B cell (primary cell): ENCODE data around the gene CPEB3. TPM values are rescaled to one million over a fixed set of nuclear protein-coding genes. Genes with fewer than 3 reads are reported as not detected.

ENCODE experiments used
- ATAC-seq: fragments of 200-7000 bp; cut with Tn5 transposase; one replicate; pipeline ENCODE4 v1.10.0; 2021; ENCODE audit warnings: low read depth, mild to moderate bottlenecking, moderate number of reproducible peaks, moderate library complexity
- CTCF ChIA-PET: fragments of 350-600 bp; sonication (Branson Sonifier 250); formaldehyde crosslinking; loops from one replicate; lab custom pipeline; 2021; ENCODE audit warnings: antibody characterized with exemption, inconsistent platforms; lab: Charles Lee
- POLR2A ChIA-PET: fragments of 350-600 bp; sonication (Branson Sonifier 250); formaldehyde crosslinking; loops from one replicate; lab custom pipeline; 2021; ENCODE audit warnings: antibody characterized with exemption; lab: Charles Lee
- DNase-seq: peaks from one replicate; pipeline ENCODE4 v3.0.0; 2013
- H2AFZ ChIP-seq: 2 replicates; pipeline ENCODE4 v1.6.1; 2012; ENCODE audit warnings: mild to moderate bottlenecking, low read depth, low read length; ENCODE audit not compliant: insufficient read depth, poor library complexity, severe bottlenecking
- H3K27ac ChIP-seq, 2 donors: 1 replicate in 1 of 2; 2 replicates in 1 of 2; pipeline ENCODE4 v1.5.1; 2012 to 2013; ENCODE audit warnings: low read length in 2 of 2, mild to moderate bottlenecking in 2 of 2, moderate library complexity in 1 of 2
- H3K27me3 ChIP-seq, 4 experiments: fragments of 200-600 bp in 1 of 4; sonication (generic) in 1 of 4; replicated peaks in 1 of 4; 1 replicate in 2 of 4; 2 replicates in 2 of 4; pipeline versions ENCODE4 v1.6.1 to v1.7.0; 2013 to 2016; ENCODE audit warnings: low read length in 3 of 4, mild to moderate bottlenecking in 2 of 4, mixed read lengths in 1 of 4, moderate library complexity in 1 of 4; ENCODE audit not compliant: insufficient read depth in 4 of 4, control insufficient read depth in 3 of 4; ENCODE audit errors: control extremely low read depth in 1 of 4
- H3K36me3 ChIP-seq, 2 experiments: replicated peaks in 1 of 2; 1 replicate in 1 of 2; 2 replicates in 1 of 2; pipeline versions ENCODE4 v1.6.1 to v1.7.1; 2013; ENCODE audit warnings: low read length in 1 of 2; ENCODE audit not compliant: insufficient read depth in 2 of 2, control insufficient read depth in 1 of 2; ENCODE audit errors: control extremely low read depth in 1 of 2, extremely low read depth in 1 of 2
- H3K4me1 ChIP-seq, 2 donors: fragments of 200-600 bp in 1 of 2; sonication (generic) in 1 of 2; 1 replicate in 1 of 2; 2 replicates in 1 of 2; pipeline versions ENCODE4 v1.5.1 to v1.6.1; 2013 to 2017; ENCODE audit warnings: low read length in 2 of 2; ENCODE audit not compliant: control insufficient read depth in 2 of 2, insufficient read depth in 2 of 2
- H3K4me2 ChIP-seq: replicated peaks from 2 replicates; pipeline ENCODE3; 2012; ENCODE audit warnings: mild to moderate bottlenecking, low read depth, low read length; ENCODE audit not compliant: poor library complexity, severe bottlenecking
- H3K4me3 ChIP-seq, 5 experiments: fragments of 200-600 bp in 1 of 5; sonication (generic) in 1 of 5; 1 replicate in 3 of 5; 2 replicates in 2 of 5; pipeline versions ENCODE4 v1.5.1 to v1.7.0; 2011 to 2016; ENCODE audit warnings: low read length in 4 of 5, mild to moderate bottlenecking in 4 of 5, low read depth in 2 of 5, control low read depth in 1 of 5, moderate library complexity in 1 of 5; ENCODE audit not compliant: insufficient read depth in 1 of 5; ENCODE audit errors: control extremely low read depth in 1 of 5, extremely low read depth in 1 of 5
- H3K79me2 ChIP-seq: fragments of 200-600 bp; sonication (generic); one replicate; pipeline ENCODE4 v1.6.0; 2016; ENCODE audit warnings: low read length; ENCODE audit not compliant: control insufficient read depth, insufficient read depth
- H3K9ac ChIP-seq: fragments of 200-600 bp; sonication (generic); 2 replicates; pipeline ENCODE4 v1.6.1; 2017; ENCODE audit warnings: mild to moderate bottlenecking, low read length, moderate library complexity
- H3K9me3 ChIP-seq, 3 donors: one replicate each; pipeline versions ENCODE4 v1.6.1 to v1.7.1; 2013; ENCODE audit warnings: low read length in 2 of 3; ENCODE audit not compliant: control insufficient read depth in 2 of 3, insufficient read depth in 1 of 3; ENCODE audit errors: control extremely low read depth in 1 of 3
- H4K20me1 ChIP-seq: 2 replicates; pipeline ENCODE4 v1.6.0; 2012; ENCODE audit warnings: mild to moderate bottlenecking, low read length; ENCODE audit not compliant: insufficient read depth, control insufficient read depth, poor library complexity, severe bottlenecking
- H3K27ac Mint-ChIP-seq: one replicate; pipeline ENCODE4 v1.8.0; 2021; ENCODE audit warnings: mixed read lengths
- H3K27me3 Mint-ChIP-seq: one replicate; pipeline ENCODE4 v1.8.0; 2021; ENCODE audit warnings: mixed read lengths
- H3K4me1 Mint-ChIP-seq: one replicate; pipeline ENCODE4 v1.8.0; 2021; ENCODE audit warnings: mixed read lengths
- H3K4me3 Mint-ChIP-seq: one replicate; pipeline ENCODE4 v1.8.0; 2021; ENCODE audit warnings: mixed read lengths
- H3K9me3 Mint-ChIP-seq: one replicate; pipeline ENCODE4 v1.8.0; 2022; ENCODE audit warnings: mixed read lengths; ENCODE audit not compliant: insufficient read depth
- EZH2 ChIP-seq: IDR thresholded peaks from 2 replicates; pipeline ENCODE4 v1.6.1; 2012; ENCODE audit warnings: borderline replicate concordance, low read depth, mild to moderate bottlenecking, moderate library complexity, low read length; ENCODE audit not compliant: insufficient read depth, poor library complexity, severe bottlenecking
- WGBS: methylation state at CpG from one replicate; pipeline ENCODE4 v1.1.5; 2013; ENCODE audit warnings: missing lambda C conversion rate; ENCODE audit not compliant: insufficient coverage; 5-methylcytosine and 5-hydroxymethylcytosine counted together
- intact Hi-C: fragments of 100-400 bp; cut with micrococcal nuclease; formaldehyde crosslinking; loops from one replicate; pipeline ENCODE4 v1.10.0; 2022
- polyA plus RNA-seq: library from polyadenylated mRNA; depleted of rRNA; stranded (reverse); fragments of >200 nt; gene quantifications from 2 replicates; pipeline ENCODE4 v1.2.3, GENCODE V29; 2012
- total RNA-seq, 2 donors: library from RNA; stranded (reverse); fragments of 120-200 nt in 1 of 2; gene quantifications; 1 replicate in 1 of 2; 2 replicates in 1 of 2; pipeline versions ENCODE4 v1.2.3 to v1.2.4, GENCODE V29; 2013 to 2022
- TF ChIP-seq, protein P1 (sequence below): fragments of 200-600 bp; IDR thresholded peaks from one replicate; pipeline ENCODE4 v1.8.0; 2022; ENCODE audit warnings: antibody characterized with exemption, mild to moderate bottlenecking

CPEB3 gene
- total and polyA plus RNA-seq, 2 donors (not counting 1 experiment from before 2014, with no cell fraction given): 1.6 to 6.7 TPM

DNA sequence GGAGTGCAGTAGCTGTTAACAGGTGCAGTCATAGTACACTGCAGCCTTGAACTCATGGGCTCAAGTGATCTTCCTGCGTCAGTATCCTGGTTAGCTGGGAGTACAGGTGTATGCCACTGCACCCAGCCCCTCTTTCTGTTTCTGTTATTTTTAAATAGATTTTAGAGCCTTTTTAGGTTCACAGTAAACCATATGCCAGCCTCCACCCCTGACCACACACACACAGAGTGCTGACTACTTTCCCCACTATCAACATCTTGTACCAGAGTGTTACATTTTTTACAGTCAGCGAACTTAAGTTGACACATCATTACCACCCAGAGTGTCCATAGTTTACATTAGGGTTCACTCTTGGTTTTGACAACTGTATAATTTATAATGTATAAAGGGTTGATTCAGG is 32.2 kb upstream of the CPEB3 start:
- ATAC-seq (no peak), DNase-seq (no peak)
- peaks cover 9 to 13% of the 10 kb centered on the region in 2 experiments for H3K36me3 ChIP-seq
- no peak overlapping the region for H3K9ac ChIP-seq
- no peaks in the 10 kb centered on the region for H3K9me3 ChIP-seq
- Mint-ChIP-seq H3K27me3 (no peaks in the 10 kb centered on the region), H3K4me3 (no peak overlapping the region), H3K9me3 (no peaks in the 10 kb centered on the region), H3K27ac (no peak overlapping the region), H3K4me1 (peaks cover 1% of the 10 kb centered on the region)
- WGBS: no CpG with 5 or more reads among the region's 2 CpGs
- peaks cover 24% of the 10 kb centered on the region for H4K20me1 ChIP-seq
- no peak overlapping the region for H3K4me3 ChIP-seq
- POLR2A ChIA-PET: no interaction called here
- intact Hi-C loops: no loop called here
- H3K27ac ChIP-seq: no peak overlapping the region
- no peaks in the 10 kb centered on the region for H3K4me1 ChIP-seq
- no peaks in the 10 kb centered on the region for H3K27me3 ChIP-seq
- H2AFZ ChIP-seq: no peak overlapping the region
- TF ChIP-seq, protein P1, sequence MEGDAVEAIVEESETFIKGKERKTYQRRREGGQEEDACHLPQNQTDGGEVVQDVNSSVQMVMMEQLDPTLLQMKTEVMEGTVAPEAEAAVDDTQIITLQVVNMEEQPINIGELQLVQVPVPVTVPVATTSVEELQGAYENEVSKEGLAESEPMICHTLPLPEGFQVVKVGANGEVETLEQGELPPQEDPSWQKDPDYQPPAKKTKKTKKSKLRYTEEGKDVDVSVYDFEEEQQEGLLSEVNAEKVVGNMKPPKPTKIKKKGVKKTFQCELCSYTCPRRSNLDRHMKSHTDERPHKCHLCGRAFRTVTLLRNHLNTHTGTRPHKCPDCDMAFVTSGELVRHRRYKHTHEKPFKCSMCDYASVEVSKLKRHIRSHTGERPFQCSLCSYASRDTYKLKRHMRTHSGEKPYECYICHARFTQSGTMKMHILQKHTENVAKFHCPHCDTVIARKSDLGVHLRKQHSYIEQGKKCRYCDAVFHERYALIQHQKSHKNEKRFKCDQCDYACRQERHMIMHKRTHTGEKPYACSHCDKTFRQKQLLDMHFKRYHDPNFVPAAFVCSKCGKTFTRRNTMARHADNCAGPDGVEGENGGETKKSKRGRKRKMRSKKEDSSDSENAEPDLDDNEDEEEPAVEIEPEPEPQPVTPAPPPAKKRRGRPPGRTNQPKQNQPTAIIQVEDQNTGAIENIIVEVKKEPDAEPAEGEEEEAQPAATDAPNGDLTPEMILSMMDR: no peak
- TF ChIP-seq EZH2: no peak
- peaks cover 42% of the 10 kb centered on the region for H3K79me2 ChIP-seq
- CTCF ChIA-PET: interaction anchor here (0.6 kb wide), 1 partner anchor 1014 kb away, joined by 3 read pairs; no protein-coding TSS in a partner anchor
- H3K4me2 ChIP-seq: no peak overlapping the region

DNA sequence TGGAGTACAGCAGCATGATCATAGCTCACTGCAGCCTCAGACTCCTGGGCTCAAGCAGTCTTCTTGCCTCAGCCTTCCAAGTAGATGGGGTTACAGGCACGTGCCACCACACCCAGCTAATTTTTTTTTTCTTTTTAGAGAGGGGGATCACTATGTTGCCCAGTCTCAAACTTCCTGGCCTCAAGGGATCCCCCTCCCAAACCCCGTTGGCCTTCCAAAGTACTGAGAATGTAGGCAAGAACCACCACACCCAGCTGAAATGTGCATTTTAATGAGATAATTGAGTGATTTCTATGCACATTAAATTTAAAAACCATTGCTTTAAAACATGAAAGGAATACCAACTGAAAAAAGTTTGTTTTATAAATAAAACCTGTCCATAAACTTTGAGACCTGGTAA is 25.7 kb upstream of the CPEB3 start:
- no peak overlapping the region for H3K4me3 ChIP-seq
- Mint-ChIP-seq H3K9me3 (no peaks in the 10 kb centered on the region), H3K4me1 (peaks cover 4% of the 10 kb centered on the region), H3K27me3 (no peaks in the 10 kb centered on the region), H3K4me3 (no peak overlapping the region), H3K27ac (no peak overlapping the region)
- H3K36me3 ChIP-seq: peaks cover 23 to 29% of the 10 kb centered on the region in 2 experiments
- H3K9me3 ChIP-seq: no peaks in the 10 kb centered on the region
- POLR2A ChIA-PET: no interaction called here
- H3K4me1 ChIP-seq: no peaks in the 10 kb centered on the region
- no peak overlapping the region for H3K4me2 ChIP-seq
- no peaks in the 10 kb centered on the region for H3K27me3 ChIP-seq
- CTCF ChIA-PET: no interaction called here
- no peak overlapping the region for H3K9ac ChIP-seq
- no CpG with 5 or more reads among the region's 2 CpGs for WGBS
- no peak overlapping the region for H3K27ac ChIP-seq
- ATAC-seq (no peak), DNase-seq (no peak)
- TF ChIP-seq, protein P1: no peak
- no peak for TF ChIP-seq EZH2
- H3K79me2 ChIP-seq: peaks cover 17% of the 10 kb centered on the region
- H2AFZ ChIP-seq: no peak overlapping the region
- peaks cover 4% of the 10 kb centered on the region for H4K20me1 ChIP-seq
- intact Hi-C loops: no loop called here
